Ovary (tissue), 9 donors: Measurements from ENCODE around the gene ZBED1. TPM values are rescaled to one million over a fixed set of nuclear protein-coding genes. Genes with fewer than 3 reads are reported as not detected.

ENCODE experiments used
- DNase-seq, 5 donors: peaks; one replicate each; pipeline ENCODE4 v3.0.0-alpha.2; 2019 to 2020
- H3K27ac ChIP-seq, 2 donors: fragments of 200-600 bp; one replicate each; pipeline versions ENCODE4 v1.5.1 to v1.8.0; 2019 to 2022
- H3K27me3 ChIP-seq: fragments of 200-600 bp; one replicate; pipeline ENCODE4 v1.8.0; 2022
- H3K36me3 ChIP-seq: fragments of 200-600 bp; sonication (generic); one replicate; pipeline ENCODE4 v1.5.1; 2019
- H3K4me1 ChIP-seq: one replicate; pipeline ENCODE4 v1.8.1; 2013; ENCODE audit warnings: mild to moderate bottlenecking, moderate library complexity; ENCODE audit not compliant: insufficient read depth
- H3K4me3 ChIP-seq: fragments of 200-600 bp; sonication (generic); one replicate; pipeline ENCODE4 v1.5.1; 2017
- H3K9me3 ChIP-seq, 2 donors: fragments of 200-600 bp in 1 of 2; sonication (generic) in 1 of 2; one replicate each; pipeline versions ENCODE4 v1.5.1 to v1.8.1; 2013 to 2019; ENCODE audit warnings: mild to moderate bottlenecking in 1 of 2, moderate library complexity in 1 of 2
- EP300 ChIP-seq: sonication (generic); formaldehyde crosslinking; IDR thresholded peaks from one replicate; pipeline ENCODE4 v1.6.1; 2017; ENCODE audit warnings: antibody characterized with exemption
- POLR2A ChIP-seq: fragments of 450-650 bp; IDR thresholded peaks from one replicate; pipeline ENCODE4 v1.6.1; 2017; ENCODE audit warnings: antibody characterized with exemption, mild to moderate bottlenecking, moderate library complexity
- WGBS, 3 donors: extraction: QIAGEN DNeasy Blood & Tissue Kit in 1 of 3; methylation state at CpG; one replicate each; pipeline versions ENCODE4 v1.1.5 to v1.1.7; 2013 to 2017; 5-methylcytosine and 5-hydroxymethylcytosine counted together
- intact Hi-C, 4 donors: fragments of 100-400 bp; cut with DNase I; formaldehyde crosslinking; loops; one replicate each; pipeline versions ENCODE4 v1.11.0 to v1.15.1; 2022 to 2023
- polyA plus RNA-seq, 2 donors: library from polyadenylated mRNA; stranded (reverse); fragments of 200-250 nt in 1 of 2; fragments of 350-450 nt in 1 of 2; fragmentation: Illumina TruSeq in 1 of 2; extraction: RNeasy Lipid Tissue Mini Kit (QIAGEN cat#74804) in 1 of 2; gene quantifications; one replicate each; pipeline ENCODE4 v1.2.3, GENCODE V29; 2013 to 2014
- total RNA-seq, 7 donors: library from RNA; depleted of rRNA in 2 of 7; stranded (reverse); fragments of >200 nt in 2 of 7; fragmentation: NEBNext Ultra II Directional in 3 of 7; extraction: Animal tissue kit (Norgen Biotek cat#: 25700) in 3 of 7; gene quantifications; one replicate each; pipeline versions ENCODE4 v1.1.0 to v1.2.4, GENCODE V29; 2016 to 2023
- TF ChIP-seq, protein P1 (sequence below), 3 donors: fragments of 450-650 bp in 2 of 3; fragments of 200-600 bp in 1 of 3; IDR thresholded peaks; one replicate each; pipeline versions ENCODE4 v1.5.1 to v1.8.0; 2016 to 2022; ENCODE audit warnings: antibody characterized with exemption in 3 of 3, mild to moderate bottlenecking in 1 of 3
- donor health status: DM: no; HTN: no; CAD: no; lungs with moderate emphysema.
- donor health status: DM: no; HTN: no; CAD: no.
- donor health status: Bipolar disorder and iron deficiency.
- donor health status: DM: yes; HTN: yes; CAD: no.
- donor health status: DM: no; HTN: no; CAD: no.
- donor health status: DM: yes; HTN: yes; CAD: no.

The ZBED1 gene
- total and polyA plus RNA-seq, 9 donors: 23.4 to 39.0 (median 26.0) TPM

DNA sequence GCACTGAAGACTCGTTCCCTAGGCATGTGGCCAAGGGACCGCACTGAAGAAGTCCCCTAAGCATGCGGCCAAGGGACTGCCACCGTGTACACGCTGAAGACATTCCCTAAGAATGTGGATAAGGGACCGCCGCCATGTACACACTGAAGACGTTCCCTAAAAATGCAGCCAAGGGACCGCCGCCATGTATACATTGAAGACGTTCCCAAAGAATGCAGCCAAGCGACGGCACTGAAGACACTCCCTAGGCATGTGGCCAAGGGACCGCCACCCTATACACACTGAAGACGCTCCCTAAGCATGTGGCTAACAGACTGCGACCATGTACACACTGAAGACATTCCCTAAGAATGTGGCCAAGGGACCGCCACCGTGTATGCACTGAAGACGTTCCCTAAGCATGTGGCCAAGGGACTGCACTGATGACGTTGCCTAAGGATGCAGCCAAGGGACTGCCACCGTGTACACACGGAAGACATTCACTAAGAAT, 31.5 kb downstream of the ZBED1 start:
- H3K27ac ChIP-seq: no peak overlapping the region
- TF ChIP-seq, protein P1, sequence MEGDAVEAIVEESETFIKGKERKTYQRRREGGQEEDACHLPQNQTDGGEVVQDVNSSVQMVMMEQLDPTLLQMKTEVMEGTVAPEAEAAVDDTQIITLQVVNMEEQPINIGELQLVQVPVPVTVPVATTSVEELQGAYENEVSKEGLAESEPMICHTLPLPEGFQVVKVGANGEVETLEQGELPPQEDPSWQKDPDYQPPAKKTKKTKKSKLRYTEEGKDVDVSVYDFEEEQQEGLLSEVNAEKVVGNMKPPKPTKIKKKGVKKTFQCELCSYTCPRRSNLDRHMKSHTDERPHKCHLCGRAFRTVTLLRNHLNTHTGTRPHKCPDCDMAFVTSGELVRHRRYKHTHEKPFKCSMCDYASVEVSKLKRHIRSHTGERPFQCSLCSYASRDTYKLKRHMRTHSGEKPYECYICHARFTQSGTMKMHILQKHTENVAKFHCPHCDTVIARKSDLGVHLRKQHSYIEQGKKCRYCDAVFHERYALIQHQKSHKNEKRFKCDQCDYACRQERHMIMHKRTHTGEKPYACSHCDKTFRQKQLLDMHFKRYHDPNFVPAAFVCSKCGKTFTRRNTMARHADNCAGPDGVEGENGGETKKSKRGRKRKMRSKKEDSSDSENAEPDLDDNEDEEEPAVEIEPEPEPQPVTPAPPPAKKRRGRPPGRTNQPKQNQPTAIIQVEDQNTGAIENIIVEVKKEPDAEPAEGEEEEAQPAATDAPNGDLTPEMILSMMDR (IDR thresholded peaks at IDR 0.05): no peak
- TF ChIP-seq EP300 (no peak), POLR2A (no peak)
- DNase-seq: no peak
- H3K9me3 ChIP-seq: no peaks in the 10 kb centered on the region
- H3K4me3 ChIP-seq: no peak overlapping the region
- H3K27me3 ChIP-seq: no peaks in the 10 kb centered on the region
- H3K36me3 ChIP-seq: no peaks in the 10 kb centered on the region
- 93 to 96% (median 94%) methylated on average over 22 of the region's 22 CpGs for WGBS, 3 donors
- H3K4me1 ChIP-seq: no peaks in the 10 kb centered on the region
- intact Hi-C loops: no loop called here

DNA sequence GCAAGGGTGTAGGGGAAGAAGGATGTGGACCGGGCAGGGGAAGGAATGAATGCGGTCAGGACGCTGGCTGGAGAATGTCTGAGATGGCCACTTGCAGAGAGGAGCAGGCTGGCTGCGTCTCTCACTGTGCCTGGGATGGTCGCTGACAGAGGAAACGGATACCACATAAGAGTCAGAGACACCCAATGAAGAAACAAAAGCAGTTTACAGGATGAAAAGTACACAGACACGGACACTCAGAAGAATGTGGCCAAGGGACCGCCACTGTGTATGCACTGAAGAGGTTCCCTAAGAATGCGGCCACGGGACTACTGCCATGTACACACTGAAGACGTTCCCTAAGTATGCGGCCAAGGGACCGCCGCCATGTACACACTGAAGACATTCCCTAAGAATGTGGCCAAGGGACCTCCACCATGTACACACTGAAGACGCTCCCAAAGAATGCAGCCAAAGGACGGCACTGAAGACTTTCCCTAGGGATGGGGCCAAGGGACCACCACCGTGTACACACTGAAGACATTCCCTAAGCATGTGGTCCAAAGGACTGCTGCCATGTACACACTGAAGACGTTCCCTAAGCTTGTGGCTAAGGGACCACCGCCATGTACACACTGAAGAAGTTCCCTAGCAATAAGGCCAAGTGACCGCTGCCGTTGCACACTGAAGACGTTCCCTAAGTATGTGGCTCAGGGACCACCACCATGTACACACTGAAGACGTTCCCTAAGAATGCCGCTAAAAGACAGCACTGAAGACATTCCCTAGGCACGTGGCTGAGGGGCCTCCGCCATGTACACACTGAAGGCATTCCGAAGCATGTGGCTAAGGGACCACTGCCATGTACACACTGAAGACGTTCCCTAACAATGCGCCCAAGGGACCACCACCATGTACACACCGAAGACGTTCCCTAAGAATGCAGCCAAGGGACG, 32.2 kb downstream of the ZBED1 start:
- intact Hi-C loops: no loop called here
- TF ChIP-seq, protein P1 (IDR thresholded peaks at IDR 0.05): no peak
- TF ChIP-seq POLR2A: no peak
- no peak for TF ChIP-seq EP300
- Histone ChIP-seq H3K9me3 (no peaks in the 10 kb centered on the region), H3K27me3 (no peaks in the 10 kb centered on the region), H3K36me3 (no peaks in the 10 kb centered on the region), H3K4me3 (no peak overlapping the region), H3K27ac (no peak overlapping the region), H3K4me1 (no peaks in the 10 kb centered on the region)
- DNase-seq: no peak
- WGBS, 3 donors: 87 to 91% (median 91%) methylated on average over 32 of the region's 32 CpGs

- Histone ChIP-seq H3K36me3 (no peaks in the 10 kb centered on the region), H3K27ac (no peak overlapping the region), H3K27me3 (no peaks in the 10 kb centered on the region), H3K4me1 (no peaks in the 10 kb centered on the region), H3K9me3 (no peaks in the 10 kb centered on the region), H3K4me3 (no peak overlapping the region)
- intact Hi-C loops: no loop called here
- TF ChIP-seq EP300 (no peak), POLR2A (no peak)
- TF ChIP-seq, protein P1 (IDR thresholded peaks at IDR 0.05): no peak
- 88 to 89% (median 88%) methylated on average over 20 of the region's 20 CpGs for WGBS, 3 donors
- no peak for DNase-seq
Measured at GRCh38 chrX:2466876-2467656, 33.7 kb downstream of the ZBED1 start.

- no peaks in the 10 kb centered on the region for H3K27me3 ChIP-seq
- no peaks in the 10 kb centered on the region for H3K9me3 ChIP-seq
- H3K4me3 ChIP-seq: no peak overlapping the region
- DNase-seq: no peak
- H3K4me1 ChIP-seq: no peaks in the 10 kb centered on the region
- intact Hi-C loops: no loop called here
- 88 to 91% (median 89%) methylated on average over 15 of the region's 15 CpGs for WGBS, 3 donors
- TF ChIP-seq EP300 (no peak), POLR2A (no peak)
- TF ChIP-seq, protein P1 (IDR thresholded peaks at IDR 0.05): no peak
- no peaks in the 10 kb centered on the region for H3K36me3 ChIP-seq
- no peak overlapping the region for H3K27ac ChIP-seq
Measured at GRCh38 chrX:2464677-2465166, 36.1 kb downstream of the ZBED1 start.
